Stimulated activated CD4-positive, alpha-beta T cell treated with anti-CD3 and anti-CD28 coated beads, TNF-alpha, amount 100 ng/mL, for 24 hours (primary cell): ENCODE results near the gene KPNA6.

Experiments used
- DNase-seq, 3 experiments: peaks; one replicate each; pipeline ENCODE4 v3.0.0-alpha.2; 2020; ENCODE audit warnings: low read depth in 3 of 3

Gene KPNA6

DNA sequence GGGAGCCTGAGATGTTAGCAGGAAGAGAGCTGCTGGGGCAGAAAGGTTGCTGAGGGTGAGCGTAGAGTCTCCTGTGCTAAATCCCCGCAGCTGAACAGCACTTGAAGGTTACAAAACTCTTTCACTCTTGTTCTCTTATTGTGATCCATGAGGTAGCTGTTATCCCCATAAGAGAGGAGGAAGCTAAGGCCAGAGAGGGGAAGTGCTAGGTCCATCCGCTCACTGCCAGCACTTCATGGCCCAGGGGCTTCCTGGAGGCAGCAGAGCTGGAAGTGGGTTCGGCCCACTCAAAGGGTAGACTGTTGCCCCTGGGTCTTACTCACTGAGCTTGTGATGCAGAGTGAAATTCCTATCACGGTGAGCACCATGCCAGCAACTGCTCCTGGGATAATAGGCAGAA is 108.7 kb downstream of the KPNA6 start:
- no peak for DNase-seq

GRCh38 chr1:32219022-32219421 is 111.2 kb downstream of the KPNA6 start:
- DNase-seq: no peak

GRCh38 chr1:32220746-32221580 is 113.1 kb downstream of the KPNA6 start:
- no peak for DNase-seq

- no peak for DNase-seq
Observed at GRCh38 chr1:32221581-32221979, 113.7 kb downstream of the KPNA6 start.

GRCh38 chr1:32221980-32222755 is 114.3 kb downstream of the KPNA6 start, which contains the start of the genes EIF3I and TMEM234:
EIF3I (plus strand) TSS chr1:32222407; CDS start chr1:32222442, 35 bp downstream.
TMEM234 (minus strand) TSS chr1:32222353; CDS start chr1:32222322, 31 bp downstream.
- DNase-seq: peak; percentile 86 to 92 (median 90)

DNA sequence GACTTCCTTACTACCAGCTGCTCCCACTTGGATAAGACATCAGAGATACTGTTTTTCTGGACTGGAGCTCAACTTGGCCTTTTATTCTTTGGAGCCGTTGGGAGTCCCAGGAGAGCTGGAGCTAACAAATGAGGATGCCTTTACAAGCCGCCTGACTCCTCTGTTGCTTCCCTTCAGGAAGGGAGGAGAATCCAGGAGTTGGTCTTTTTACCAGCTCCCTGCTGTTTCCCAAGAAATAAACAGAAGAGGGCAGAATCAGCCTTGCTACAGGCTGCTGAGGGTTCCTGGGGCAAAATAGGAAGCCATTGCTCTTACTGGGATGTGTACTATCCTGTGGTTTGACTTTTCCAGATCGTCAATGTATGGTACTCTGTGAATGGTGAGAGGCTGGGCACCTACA is 115.8 kb downstream of the KPNA6 start:
- no peak for DNase-seq

DNA sequence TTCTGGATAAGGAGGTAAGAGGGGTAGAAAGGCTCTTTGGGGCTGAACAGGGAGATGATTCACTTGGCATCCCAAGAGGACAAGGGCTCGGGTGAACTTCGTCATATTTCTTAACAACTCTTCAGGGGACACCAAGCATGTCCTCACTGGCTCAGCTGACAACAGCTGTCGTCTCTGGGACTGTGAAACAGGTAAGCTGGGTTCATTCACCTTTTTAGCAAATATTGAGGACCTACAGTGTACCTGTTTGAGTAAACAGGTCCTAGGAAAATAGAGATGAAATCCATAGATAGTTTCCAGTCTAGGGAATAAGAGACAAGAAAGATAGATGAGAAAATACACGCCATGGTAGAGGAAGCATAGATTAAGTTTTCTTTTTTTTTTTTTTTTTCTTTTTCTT is 116.4 kb downstream of the KPNA6 start:
- DNase-seq: no peak
